Stimulated activated CD8-positive, alpha-beta memory T cell treated with anti-CD3 and anti-CD28 coated beads, Interleukin-2, amount 100 ng/mL, for 1 hour (primary cell): ENCODE results near the gene PFKL.
A peak's percentile ranks its signal among the peaks of the same experiment; 100 is the strongest.
"Not testable (repeated sequence)": the region's sequence is repeated elsewhere in the genome, so short reads cannot be mapped to it uniquely, and the experiment has no call there.

Experiments
- DNase-seq, 2 donors: peaks; one replicate each; pipeline ENCODE4 v3.0.0-alpha.2; 2020; ENCODE audit warnings: low read depth in 2 of 2

The PFKL gene

DNA sequence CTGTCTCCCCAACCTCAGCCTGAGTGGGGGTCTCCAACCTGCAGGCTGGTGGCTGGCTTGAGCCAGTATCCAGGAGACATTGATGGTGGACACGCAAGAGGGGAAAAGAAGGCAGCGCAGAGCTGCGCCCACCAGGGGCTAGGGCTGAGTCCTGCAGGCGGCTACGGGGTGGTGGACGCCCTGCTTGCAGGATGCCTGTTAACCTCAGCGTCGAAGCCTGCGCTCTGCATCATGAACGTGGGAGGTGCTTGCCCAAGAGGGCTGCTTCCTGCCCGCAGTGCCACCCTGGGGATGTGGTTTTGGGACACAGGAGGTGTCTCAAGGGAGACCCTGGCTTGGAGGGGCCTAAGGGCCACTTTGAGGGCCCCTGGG lies 27.7 kb downstream of the PFKL start:
- DNase-seq = no peak

DNA sequence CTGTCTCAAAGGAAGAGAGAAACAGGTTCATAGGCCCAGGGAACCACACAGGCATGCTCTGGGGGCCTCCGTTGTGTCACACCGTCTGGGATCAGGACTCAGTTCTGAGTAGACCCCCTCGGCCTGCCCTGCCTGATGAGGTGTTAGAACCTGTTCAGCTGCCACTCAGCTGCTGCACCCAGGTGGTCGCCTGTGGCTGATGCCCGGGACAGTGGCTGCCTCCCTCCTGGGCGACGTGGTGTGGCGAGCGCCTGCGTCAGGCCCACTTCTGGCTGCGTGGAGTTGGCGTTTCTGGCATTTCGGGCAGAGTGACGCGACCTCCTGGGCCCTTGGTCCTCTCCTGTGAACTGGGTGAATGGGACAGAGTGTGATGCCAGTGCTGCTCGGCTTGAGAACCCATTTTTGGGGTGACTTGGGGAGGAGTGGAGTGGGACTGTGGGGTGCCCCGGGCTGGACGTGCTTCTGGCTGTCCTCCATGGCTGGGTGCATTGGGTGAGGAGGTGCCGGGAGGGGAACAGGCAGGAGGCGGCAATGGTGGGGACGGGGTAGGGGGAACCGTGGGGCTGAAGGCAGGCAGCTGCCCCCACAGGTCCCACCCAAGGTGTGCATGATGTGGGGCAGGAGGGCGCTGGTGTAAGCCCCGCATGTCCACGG lies 28.5 kb downstream of the PFKL start:
- DNase-seq = no peak

DNA sequence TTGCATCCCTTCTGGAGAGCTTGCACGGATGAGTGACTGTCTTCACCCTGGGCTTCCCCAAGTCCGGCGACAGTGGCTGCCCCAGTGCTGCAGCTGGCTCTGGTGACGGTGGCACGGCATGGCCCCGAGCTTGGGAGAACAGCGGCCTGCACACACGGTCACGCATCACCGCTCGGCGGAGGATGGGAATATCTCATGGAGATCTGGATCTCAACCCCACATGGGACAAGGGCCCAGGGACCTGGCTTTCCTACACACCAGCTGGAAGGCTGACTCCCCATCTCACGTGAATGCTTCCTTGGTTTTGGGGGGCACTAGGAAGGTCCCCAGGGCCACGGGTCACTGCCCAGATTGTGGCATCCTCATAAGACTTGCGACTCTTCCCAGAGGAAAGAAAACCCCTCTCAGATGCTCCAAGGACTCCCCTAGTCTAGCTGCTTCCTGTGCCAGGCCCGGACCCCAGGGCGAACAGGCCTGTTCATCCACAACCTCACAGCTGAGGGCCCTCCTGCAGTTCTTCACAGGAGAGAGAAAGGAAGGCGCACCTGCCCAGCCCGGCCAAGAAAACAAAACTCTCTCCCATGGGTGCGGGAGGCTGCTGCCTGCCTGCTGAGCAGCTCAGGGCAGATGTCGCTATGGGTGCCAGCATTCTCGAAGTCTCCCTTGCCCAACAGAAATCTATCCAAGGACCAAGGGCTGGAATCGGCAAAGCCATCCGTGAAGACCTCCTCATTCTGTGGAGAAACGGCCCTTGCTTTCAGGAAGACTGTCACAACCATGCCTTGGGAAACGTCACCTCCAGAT lies 29.4 kb downstream of the PFKL start:
- no peak for DNase-seq

DNA sequence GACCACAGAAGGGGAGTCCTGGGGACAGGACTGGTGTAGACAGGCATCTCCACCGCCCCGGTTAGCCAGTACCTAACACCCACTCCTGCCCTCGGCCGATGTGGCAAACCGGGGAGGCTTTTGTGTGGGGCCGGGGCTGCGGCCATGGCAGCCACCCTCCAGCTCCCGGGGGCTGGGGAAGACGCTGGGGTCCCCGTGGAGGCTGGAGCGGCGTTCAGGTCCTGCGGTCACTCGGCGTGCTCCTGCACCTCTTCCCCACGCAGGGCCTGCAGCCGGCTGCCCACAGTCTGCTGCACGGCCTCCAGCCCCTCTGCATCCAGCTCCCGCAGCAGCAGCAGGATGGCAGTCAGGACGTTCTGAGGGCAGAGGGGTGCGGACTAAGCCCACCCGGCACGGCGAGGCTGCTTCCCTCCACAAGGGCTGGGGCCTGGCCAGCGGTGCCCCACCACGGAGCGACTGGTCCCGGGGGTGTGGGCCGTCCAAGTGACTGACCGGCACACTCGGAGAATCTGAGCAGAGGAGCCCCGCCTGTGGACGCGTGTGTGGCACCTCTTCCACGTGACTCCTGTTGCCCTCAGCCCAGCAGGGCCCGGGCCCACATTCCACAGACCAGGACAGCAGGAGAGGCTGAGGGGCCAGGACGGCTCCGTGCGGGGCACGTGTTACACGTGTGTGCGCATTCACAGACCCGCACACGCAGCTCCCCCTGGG lies 30.3 kb downstream of the PFKL start:
- DNase-seq = no peak

DNA sequence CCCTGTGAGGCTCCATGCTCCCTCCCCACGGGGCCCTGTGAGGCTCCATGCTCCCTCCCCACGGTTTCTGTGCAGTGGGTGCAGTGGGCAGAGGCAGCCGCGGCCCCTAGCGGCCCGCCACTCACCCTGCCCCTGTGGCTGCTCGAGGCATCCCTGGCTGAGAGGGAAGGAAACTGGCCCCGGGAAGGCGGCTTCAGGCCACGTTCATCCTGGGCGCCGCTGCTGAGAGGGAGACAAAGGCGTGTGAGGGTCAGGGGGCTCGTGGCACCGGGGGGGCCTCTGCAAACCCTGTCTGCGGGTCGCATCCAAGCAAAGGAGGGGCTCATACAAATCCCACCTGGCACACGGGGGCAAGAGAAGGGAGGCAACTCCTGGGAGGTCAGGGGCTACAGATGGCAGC lies 30.8 kb downstream of the PFKL start:
- no peak for DNase-seq

DNA sequence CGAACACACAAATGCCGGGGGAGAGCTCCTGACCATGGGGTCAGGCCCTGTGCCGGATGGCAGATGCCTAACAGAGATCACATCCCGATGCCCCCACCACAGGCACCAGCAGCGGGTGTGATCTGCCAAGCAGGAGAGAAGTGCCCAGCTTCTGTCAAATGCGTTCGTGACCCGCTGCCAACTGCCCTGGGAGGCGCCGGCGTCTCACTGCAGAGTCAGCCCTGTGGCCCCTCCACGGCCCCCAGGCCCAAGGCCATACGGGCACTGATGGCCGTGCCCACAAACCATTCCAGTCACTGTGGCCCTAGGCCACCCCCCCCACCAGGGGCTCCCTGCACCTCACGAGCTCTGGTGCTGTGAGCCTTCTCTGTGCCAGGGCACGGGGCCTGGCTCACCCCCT lies 31.4 kb downstream of the PFKL start:
- no peak for DNase-seq

DNA sequence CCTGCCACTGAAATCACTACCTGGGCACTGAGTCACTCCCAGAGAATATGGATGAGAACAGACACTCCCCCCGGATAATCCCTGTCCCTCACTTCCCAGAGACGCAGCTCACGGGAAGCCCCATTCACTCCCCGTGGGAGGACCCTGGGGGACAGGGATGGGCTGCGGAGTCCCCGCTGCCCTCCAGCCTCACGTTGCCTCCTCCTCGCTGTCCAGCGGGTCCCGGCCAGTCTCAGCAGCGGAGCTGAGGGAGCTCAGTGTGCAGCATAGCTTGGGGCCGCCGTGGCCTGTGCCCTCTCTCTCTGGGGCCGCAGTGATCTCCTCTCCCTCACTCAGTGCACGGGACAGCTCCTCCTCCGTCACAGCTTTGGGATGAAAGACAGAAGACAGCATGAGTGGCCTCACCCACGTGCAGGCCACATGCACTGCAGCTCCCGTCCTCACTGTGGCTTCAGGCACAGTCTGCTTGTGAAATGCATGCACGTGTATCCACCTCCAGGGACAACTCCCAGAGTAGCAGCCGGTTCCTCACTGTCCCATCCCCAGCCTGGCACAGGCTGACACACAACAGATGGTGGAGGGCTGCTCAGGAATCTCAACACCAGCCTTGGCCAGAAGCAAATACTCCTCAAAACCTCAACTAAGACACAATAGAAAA lies 31.9 kb downstream of the PFKL start:
- DNase-seq = no peak

DNA sequence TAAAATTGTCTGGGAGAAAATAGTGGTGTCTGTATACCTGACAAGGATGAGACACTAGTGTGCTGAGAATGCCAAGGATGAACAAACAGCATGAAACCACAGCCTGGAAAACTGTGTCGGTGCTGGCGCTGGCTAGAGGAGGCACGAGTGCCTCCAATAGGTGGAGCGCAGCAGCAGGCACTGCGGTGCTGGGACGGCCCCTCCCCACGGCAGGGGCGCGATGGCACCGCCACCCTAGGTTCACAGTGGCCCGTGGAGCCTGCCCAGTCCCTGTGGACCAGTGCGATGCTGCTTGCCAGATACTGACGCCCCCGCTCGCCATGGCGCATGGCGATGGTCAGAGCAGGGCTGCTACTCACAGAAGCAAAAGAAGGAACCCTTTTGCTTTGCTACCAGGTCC lies 32.5 kb downstream of the PFKL start:
- DNase-seq = no peak

DNA sequence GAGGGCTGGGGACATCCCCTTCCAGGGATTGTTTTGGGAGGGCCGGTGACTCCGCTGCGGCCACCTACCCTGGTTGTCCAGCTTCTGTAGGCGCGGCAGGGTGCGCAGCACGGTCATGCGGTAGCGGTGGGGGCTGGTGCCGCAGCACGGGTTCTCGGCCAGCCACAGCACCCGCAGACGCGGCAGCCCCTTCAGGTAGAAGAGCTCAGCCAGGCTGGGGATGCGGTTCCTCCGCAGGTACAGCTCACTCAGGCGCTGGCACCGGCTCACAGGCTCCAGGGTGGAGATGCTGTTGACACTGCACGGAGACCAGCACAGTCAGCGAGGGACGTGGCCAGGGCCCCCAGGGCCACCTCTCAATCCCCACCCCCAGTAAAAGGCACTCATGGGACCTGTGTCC lies 33.1 kb downstream of the PFKL start:
- DNase-seq = no peak

DNA sequence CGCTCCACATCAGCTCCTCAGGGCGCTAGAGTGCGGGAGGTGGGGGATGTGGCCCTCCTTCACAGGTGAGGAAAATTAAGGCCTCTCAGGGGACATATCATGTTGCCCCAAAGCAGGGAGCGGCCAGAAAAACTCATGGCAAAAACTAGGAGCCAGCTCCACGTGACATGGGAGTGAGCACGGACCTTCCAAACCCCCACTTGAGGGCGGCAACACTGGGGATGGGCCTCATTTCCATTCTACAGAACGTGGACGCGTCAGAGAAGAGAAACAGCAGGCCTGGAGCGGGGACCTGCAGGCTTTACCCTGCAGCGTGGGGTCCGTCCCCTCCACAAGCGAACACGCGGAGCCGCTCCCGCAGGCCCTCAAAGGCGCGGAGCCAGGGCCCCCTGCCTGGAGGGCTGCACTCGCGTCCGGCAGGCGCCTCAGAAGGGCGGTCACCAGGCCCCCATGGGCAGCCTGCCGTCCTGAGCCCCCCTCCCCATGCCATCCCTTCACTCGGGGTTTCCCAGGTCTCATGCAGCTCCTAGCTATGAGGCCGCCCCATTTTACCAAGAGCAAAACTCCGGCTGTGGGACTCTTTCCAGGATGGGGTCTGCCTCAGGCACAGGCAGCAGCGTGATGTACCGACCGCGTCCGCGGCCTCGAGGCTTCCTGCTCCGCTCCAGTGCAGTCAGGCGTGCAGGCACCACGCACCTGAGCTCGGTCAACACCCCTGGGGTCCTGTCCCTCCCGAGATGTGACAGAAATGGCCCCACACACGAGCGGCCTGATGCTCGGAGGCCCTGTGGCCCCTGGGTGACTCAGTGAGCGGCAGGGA lies 33.9 kb downstream of the PFKL start:
- DNase-seq = no peak

DNA sequence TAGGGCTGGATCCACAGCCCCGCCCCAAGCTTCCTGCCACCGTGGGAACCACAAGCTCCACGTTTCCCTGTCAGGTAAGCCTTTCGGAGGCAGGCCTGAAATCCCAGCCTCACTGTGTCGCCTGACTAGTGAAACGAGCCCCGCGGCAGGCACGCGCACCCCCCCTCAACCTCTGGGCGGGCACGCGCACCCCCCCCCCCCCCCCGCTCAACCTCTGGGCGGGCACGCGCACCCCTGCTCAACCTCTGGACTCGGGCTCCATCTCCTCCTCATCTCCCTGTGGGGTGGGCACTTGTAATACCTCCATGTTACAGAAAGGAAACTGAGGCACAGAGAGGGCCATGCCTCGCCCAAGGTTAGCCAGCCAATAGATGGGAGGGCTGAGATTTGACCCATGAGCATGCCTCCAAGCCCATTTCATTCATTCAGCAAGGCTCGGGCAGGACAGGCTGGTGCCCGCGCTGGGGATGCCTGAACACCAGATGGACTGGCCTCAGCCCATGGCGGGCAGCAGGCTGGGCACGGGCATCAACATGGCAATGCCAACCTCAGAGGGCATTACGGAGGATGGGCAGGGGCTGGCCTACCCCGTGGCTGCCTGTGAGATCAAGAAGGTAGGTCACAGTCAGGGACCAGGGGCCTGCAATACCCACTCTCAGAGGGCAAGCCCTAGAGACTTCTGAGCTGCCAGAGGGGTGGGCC lies 34.6 kb downstream of the PFKL start:
- no peak for DNase-seq

DNA sequence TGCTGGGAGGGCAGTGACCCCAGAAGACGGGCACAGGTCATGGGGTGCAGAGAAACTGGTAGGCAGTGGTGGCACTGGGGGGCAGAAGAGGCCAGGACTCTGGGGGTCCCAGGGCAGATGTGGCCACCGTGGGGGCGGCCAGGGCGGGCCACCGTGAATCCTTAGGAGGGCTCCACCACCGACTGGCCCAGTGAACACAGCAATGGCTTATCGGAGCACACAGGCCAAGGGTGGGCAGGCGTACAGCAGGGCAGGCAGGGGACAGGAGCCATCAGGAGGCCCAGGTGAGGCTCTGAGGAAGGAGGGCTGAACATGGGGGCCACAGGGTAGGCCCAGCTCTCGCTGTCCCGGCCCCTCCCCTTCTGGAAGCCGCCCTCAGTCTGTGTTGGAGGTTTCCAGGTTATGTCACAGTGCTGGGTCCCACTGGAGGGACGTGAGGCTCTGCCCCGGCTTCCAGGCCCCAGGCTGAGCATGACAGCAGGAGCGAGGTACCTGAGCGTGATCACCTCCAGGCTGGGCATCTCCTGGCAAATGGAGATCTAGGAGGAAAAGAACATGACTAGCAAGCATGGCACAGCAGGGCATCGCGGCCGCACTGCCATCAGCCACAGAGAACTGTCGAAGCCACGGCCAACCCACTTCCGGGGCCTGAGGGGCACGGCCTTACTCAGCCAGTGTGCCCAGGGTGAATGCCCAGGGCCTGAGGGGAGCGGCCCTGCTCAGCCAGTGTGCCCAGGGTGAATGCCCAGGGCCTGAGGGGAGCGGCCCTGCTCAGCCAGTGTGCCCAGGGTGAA lies 35.6 kb downstream of the PFKL start:
- no peak for DNase-seq

DNA sequence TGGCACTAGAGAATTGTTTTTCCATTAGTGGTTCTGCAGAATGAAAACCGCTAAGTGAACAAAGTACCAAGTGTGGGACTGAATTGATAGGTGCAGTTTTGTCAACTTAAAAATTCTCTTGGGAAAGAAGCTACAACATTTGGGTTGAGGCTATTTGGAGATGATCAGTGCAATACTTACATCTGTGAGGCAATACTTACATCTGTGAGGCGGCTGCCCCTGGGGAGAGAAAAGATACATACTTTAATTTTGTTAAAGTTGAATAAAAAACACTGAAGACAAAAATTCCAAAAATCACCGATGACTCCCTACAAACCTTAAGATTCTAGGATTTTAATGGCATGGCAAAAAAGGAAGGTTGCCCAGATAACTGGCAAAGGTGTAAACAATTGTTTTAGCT lies 37.6 kb downstream of the PFKL start:
- no peak for DNase-seq

DNA sequence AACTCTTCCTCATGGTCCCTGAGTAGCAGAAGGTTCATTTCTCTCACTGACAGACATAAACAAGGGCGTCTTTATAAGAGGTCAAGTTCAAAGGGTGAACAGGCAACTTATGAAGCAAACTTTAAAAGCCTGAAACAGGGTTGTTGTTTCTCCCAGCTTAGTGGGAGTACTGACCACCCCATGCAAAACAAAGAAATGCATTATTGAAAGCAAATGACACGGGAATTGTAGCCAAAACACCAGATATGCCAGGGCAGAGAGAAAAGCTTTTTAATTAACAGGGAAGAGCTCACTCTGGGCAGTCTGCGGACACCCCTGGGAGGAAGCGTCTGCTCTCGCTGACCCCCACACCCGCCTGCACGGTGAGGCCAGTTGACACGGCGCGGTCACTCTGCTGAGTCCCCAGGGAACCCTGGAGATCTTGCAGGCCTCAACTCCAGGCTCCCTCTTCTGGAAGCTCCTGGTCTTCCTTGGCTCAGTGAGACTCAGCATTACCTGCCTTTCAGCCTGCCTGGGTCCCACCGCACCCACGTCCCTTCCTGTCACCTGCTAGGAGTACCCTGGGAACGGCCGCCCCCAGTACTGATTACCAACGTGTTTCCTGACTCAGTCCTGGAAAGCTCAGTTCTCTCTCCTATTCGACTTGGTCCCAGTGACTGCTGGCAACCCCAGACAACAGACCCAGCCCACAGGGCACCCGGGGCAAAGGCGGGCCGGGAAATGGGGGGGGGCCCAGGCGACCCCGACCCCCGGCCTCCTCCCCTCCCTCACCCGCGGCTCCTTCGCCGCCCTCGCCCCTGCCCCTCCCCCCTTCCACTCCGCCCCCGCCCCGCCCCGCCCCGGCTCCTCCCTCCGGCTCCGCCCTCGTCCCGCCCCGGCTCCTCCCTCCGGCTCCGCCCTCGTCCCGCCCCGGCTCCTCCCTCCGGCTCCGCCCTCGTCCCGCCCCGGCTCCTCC lies 38.4 kb downstream of the PFKL start:
- DNase-seq = no peak

DNA sequence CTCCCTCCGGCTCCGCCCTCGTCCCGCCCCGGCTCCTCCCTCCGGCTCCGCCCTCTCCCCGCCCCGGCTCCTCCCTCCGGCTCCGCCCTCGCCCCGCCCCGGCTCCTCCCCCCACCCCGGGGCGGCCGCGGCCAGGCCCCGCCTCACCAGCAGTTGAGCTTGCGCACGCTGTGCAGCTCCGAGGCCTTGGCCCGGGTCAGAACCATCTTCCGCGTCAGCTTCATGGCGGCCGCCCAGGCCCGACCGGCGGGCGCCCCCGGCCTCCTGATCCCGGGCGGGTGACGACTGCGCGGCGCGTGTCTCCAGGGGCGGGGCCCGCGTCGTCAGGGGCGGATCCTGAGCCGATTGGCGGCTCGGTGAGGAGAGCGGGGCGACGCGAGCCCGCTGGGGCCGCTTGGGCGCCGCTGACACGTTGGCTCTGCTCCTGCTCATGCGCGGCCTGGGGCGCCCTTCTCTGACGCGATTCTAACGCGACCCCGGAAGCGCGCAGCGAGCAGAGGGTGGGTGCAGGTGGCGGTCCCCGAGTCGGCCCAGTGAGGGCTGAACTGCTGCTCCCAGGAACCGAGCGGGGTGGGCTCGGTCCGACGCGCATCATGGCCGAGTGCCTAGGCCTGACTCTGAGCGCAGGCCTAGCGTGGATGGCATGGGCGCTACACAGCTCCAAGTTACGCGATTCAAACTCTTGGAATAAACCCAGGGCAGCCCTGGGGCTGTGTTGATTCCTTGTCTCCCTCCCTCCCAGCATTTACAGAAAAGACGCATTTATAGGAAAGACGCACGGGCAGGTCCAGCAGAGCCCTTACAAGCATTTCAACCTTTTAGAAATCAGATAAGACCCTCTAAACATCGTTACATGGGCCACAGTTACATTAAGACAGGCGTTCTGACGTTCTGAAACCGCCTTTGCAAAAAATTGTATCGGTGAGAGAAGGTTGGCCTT lies 39.4 kb downstream of the PFKL start, which contains the start of gene CFAP410:
CFAP410 (minus strand) TSS at position 420 of the 940 bp plus-strand sequence; CDS start at position 224, 196 bp downstream.
- DNase-seq = peak; percentile 88 to 90

DNA sequence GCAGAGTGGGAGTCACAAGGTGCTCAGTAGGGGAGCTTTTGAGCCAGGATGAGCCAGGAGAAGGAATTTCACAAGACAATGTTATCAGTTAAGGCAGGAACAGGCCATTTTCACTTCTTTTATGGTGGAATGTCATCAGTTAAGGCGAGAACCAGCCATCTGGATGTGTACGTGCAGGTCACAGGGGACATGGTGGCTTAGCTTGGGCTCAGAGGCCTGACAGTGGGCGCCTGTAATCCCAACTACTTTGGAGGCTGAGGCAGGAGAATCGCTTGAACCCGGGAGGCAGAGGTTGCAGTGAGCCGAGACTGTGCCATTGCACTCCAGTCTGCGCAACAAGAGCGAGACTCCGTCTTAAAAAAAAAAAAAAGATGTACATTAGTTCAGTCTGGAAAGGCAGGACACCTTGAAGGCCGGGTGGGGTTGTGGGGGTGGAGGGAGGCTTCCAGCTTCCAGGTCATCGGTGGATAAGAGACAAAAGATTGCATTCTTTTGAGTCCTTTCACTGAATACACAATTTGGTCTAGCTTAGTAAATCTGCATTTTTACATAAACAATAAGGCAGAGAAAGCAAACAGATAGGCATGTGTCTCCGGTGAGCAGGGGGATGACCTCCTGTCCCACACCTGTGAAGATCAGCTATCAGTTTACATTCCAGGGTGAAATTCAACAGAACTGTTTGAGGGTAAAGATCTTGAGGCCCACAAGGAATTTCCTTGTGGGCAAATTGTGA lies 42.0 kb downstream of the PFKL start:
- not testable (repeated sequence) for DNase-seq

DNA sequence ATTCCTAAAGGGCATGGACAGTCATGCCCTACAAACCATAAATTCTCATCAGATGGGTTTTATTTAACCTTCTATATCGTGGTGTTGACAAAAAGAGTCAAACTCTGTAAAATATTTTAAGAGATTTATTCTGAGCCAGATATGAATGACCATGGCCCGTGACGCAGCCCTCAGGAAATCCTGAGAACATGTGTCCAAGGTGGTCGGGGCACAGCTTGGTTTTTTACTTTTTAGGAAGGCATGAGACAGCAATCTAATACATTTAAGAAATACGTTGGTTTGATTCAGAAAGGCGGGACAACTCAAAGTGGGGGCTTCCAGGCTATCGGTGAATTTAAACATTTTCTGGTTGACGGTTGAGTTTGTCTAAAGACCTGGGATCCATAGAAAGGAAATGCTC lies 43.1 kb downstream of the PFKL start:
- not testable (repeated sequence) for DNase-seq
